Activated T-helper 1 cell treated with Interleukin-2 at 50 U/mL for 16 hours (primary cell): ENCODE measurements around the gene MRPS22.

Experiments
- DNase-seq: peaks from one replicate; pipeline ENCODE4 v3.0.0-alpha.2; 2020; ENCODE audit warnings: low read depth

Gene MRPS22

DNA sequence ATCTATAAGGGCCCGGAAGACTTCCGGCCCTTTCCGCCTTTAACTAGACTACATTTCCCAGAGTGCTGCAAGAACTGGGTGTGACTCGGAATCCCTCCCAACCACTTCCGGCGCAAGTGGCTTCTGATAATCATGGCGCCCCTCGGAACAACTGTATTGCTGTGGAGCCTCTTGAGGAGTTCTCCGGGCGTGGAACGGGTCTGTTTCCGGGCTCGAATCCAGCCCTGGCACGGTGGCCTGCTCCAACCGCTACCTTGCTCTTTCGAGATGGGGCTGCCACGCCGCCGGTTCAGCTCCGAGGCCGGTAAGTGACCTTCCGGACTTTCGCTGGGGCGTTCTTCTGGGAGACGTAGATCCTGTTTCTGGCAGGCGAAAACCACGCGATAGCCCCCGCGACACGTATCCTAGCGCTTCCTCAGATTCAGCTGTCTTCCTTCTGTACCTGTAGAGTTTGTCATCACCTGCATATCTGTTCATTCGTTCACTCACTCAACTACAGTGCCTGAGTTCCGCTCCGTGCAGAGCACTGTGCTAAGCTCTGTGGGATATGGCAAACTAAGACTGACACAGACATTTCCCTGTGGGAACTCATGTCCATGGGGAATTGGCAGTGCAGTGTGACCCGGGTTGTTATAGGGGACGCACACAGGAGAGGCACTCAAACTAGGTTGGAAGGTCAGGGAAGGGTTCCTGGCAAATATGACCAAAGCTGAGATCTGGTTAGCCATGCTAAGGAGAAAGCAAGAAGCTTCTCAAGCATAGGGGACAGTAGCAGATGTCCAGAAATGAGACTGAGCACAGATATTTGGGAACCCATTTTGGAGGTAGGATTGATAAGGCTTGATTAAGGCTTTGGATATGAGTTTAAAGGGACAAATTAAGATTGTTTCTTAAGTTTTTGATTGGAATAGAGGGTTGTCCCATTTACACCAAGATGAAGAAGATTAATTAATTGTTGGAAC, at the start of gene MRPS22:
TSS of gene MRPS22 (plus strand) at position 126 of the 962 bp plus-strand sequence. CDS start at position 133, 7 bp downstream.
- peak; percentile 63 for DNase-seq

DNA sequence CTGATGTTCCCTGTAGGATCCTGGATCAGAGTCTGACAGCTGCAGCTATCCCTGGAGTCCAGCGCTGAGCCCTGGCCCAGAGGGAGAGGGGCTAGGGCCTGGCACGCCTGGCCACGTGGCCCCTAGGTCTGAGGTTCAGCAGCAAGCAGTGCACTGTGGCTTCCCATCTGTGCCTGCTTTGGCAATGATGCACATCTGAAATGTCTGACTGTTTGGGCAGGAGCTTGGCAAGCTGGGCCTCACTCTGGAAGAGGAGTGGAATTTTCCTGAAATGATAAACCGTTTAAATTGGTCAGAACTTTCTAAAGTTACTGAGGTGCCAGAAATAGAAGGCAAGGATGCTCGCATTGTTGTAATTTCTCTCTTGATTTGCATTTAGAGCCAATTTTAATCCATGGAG, 48.8 kb upstream of the MRPS22 start:
- DNase-seq: no peak

DNA sequence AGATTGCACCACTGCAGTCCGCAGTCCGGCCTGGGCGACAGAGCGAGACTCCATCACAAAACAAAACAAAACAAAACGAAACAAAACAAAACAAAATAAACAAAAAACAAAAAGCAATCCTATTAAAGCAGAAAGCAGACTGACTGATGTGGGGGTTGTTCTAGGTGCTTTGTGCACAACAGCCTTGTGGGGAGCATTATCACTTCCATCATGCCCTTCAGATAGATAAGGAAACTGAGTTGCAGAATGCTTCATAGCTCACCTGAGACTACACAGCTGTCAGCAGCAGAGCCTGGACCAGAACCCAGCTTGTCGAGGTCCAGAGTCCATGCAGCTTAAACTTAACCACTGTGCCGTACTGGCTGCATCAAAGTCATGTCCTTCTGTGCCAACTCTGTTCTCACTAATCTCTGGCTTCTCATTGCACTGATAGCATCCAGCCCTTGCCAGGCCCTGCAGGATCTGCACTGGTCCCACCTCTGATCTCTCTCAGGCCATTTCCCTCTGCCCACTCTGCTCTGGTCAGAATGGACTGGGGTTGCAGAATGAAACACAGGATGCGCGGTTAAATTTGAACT, 47.6 kb upstream of the MRPS22 start:
- no peak for DNase-seq

DNA sequence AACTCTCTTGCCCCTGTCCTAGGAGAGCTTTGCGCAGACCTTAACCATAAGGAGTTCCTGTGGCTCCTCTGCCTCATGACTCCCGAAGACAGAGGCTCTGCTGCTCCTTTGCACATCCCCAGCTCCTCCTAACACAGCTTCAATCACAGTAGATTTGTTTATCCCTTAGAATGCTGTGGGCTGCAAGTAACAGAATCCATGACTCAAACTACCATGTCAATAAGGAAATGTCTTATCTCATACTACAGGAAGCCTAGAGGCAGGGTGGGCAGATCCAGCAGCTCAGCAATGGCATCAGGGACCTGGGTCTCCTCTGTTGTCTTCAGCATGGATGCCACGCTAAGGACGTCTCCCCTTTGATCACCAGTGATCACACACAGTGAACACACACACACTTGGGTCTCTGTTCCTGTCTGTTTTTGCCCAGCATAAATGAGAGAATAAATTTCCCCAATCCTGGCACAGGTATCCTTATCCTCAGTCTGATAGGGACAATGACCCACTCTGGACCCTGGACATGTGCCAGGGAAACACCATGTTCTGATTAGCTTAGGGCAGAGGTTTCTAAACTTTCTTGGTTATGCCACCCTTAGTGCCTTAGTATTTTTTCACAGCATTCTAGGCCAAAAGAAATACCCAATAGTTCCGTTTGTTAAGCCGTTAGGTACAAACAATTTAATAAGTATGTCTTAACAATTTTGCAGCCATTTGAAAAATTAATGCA, 46.1 kb upstream of the MRPS22 start:
- no peak for DNase-seq

DNA sequence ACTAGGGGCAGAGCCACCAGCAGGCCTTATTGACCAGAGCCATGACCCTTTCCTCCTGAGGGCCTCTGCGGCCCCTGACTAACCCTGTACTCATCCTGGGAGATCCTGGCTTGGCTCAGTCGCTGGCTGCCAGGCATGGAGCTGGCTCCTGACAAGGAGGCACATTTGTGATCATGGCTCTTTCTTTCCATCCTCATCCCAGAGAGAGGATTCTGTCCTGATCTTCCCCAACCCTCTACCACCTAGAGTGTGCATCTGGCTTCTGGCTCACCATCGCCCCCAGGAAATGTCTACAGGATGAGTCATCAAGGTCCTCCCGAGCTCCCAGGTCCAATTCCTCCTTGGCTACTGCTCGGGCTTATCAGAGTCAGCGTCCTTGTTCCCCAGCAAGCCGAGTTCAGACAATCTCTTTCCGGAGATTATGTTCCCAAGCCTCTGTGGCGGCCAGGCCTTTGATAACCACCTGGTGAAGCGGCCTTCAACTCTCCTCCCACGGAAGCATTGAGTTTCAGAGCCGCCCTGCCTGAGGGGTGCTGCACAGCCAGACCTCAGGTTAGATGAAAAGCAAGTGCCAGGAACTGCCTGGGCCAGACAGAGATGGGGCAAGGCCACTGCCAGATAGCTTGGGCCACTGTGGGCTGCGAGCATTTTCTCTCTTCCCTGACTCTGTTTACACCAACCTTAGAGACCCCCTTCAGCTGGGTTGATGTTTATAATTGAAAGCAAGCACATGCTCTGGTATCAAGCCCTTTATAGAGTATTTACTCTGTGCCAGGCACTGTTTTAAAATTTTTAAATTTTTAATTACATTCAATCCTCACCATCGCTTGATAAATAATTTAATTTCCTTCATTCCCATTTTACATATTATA, 44.3 kb upstream of the MRPS22 start:
- no peak for DNase-seq

DNA sequence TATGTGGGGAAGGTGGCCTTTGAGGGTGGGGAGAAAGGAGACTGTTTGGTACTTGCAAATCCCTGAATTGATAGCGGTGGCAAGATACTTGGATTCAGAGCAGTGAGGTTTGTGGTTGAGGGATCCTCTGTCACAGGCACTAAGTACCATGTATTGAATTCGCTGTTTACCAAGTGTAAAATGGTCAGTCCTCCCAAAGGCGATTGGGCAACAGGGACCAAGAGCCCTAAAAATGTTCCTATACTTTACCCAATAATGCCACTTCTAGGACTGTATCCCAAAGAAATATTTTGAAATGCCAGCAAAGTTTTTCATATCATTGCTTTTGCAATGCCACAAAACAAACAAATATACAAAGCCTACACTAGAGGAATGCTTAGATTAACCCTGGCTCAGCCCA, 43.4 kb upstream of the MRPS22 start:
- DNase-seq: no peak

DNA sequence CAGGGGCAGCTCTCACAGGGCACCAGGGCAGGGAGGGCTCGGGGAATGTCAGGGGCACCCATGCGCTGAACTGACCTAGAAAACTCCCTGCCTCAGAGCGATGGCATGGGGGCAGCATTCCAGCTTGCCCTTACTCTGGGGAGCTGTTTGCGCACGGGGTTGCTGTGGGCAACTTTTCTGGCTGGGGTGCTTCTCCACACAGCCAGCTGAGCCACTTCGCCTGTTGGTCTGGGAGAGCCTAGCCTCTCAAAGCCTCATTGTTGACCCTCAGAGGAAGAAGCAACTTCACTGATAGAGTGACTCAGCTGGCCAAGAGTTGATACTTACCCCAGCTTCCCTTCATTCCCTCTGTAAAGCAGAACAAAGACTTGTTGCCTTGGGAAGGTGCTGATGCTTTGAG, 42.6 kb upstream of the MRPS22 start:
- no peak for DNase-seq

DNA sequence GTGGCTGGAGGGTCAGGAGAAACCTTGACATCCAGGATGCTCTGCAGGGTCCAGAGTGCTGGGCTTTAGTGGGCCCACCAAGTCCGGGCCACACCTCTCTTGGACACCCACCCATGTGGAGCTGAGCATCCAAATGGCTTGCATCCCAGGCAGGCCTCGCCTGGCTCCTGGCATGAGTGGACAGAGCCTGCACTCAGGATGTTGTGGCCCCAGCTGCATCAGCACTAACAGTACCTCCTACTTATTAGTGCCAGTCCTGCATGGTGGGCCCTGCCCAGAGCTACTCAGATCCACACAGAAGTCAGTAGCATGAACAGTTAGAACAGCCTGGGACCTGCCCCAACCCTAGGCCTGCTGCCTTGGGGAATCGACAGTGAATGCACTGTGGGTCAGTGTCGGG, 42.2 kb upstream of the MRPS22 start:
- no peak for DNase-seq

DNA sequence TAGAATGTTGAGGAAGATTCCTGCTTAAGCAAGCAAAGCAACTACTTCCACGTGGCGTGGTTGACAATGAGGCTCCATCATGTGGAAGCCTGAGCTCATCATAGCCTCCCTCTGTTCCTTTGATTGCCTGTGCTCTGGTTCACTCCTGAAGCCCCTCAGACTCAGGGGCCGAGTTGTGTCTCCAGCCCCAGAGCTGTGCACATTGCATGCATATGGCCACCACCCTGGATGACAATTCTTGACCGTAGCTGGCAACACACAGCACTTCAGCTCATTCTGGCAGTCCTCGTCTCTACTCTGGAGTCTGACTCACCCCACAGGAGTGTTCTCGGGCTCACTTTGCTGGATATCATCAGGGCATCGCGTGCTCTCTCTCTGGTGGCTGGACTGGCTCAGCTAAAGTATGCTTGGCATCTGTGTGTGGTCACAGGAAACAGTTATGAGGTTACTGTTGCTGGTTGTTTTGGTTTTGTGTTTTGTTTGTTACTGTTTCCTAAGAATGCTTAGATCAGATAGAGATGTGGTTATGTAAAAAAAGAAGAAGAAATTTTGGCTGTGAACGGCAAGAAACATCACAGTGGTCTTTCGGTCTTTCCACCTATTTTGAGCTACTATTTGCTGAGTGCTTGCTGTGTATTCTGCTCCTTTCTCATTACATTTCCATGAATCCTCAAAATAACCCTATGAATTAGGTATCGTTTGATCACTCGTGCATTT, 41.6 kb upstream of the MRPS22 start:
- no peak for DNase-seq

DNA sequence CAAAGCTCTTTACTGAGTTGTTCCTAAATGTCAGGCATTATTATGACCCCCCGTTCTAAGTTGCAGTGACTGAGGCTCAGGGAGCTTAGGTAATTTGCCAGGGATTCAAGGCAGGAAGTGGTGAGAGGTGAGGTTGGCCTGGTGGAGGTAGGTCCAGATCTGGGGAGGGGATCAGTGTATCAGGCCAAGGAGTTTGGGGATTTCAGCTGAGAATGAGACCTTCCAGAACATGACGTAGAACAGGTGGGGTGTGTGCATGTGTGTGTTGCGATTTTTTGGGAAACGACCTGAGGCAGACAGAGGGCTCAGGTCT, 41.1 kb upstream of the MRPS22 start:
- DNase-seq: no peak

DNA sequence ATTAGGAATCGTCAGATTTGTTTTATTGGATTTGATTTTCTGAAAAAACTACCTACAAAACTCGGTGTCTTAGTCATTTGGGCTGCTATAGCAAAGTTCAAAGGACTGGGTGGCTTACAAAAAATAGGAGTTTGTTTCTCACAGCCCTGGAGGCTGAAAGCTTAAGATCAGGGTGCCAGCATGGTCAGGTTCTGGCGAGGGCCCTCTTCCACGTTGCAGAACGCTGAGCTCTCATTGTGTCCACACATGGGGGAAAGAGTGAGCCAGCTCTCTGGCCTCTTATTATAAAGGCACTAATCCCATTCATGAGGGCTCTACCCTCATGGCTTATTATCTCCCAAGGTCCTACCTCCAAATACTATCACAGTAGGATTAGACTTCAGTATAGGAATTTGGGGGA, 40.6 kb upstream of the MRPS22 start:
- DNase-seq: no peak

DNA sequence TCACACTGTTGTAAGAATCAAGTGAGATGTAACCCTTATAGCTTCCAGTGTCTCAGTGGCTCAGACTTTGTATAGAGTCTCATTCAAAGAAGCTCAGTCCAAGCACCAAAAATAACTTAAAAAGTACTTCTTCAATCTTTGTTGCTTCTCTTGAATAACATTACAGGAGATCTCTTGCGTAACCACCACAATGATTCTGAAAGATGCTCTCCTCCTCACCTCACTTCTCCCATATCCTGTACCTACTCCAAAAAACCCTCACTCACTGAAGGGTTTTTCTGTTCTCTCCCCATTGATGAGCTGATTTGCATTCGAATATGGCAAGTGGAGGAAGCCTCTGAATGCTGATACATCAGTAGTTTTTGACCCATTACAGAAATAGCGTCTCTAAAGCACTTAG, 39.4 kb upstream of the MRPS22 start:
- DNase-seq: no peak

DNA sequence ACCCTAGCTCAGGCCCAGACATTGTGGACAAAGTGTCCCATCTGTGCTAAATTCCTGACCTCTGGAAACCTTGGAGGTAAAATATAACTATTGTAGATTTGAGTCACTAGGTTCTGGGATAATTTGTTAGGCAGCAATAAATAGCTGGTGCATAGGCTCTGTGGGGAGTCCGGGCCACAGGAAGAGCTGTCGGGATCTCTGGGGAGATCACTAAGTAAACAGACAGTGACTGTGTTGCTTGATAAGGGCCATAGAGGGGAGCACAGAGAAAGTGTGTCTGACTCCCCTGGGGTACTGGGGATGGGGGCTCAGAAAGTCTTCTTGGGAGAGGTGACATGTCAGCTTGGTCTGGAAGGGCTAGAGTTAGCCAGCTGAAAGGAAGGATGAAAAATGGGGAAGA, 37.7 kb upstream of the MRPS22 start:
- DNase-seq: no peak

DNA sequence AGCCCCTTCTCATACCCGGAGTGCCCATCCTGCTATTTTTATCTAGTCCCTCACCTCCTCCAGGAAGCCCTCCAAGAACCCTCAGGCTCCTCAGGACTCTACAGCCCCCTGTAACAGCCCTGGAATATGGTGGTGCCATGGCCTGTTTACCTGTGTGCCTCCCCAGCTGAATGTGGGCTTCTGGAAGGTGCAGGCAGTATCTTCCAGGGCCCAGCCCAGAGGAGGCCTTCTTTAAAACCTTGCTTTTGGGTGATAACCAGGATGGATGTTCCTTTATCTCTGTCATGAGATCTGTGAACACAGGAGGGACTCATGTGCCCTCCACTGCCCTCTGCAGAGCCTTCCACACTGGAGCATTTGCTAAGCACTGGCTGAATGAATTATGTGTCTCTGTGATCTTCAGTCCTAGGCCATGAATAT, 36.7 kb upstream of the MRPS22 start:
- no peak for DNase-seq

DNA sequence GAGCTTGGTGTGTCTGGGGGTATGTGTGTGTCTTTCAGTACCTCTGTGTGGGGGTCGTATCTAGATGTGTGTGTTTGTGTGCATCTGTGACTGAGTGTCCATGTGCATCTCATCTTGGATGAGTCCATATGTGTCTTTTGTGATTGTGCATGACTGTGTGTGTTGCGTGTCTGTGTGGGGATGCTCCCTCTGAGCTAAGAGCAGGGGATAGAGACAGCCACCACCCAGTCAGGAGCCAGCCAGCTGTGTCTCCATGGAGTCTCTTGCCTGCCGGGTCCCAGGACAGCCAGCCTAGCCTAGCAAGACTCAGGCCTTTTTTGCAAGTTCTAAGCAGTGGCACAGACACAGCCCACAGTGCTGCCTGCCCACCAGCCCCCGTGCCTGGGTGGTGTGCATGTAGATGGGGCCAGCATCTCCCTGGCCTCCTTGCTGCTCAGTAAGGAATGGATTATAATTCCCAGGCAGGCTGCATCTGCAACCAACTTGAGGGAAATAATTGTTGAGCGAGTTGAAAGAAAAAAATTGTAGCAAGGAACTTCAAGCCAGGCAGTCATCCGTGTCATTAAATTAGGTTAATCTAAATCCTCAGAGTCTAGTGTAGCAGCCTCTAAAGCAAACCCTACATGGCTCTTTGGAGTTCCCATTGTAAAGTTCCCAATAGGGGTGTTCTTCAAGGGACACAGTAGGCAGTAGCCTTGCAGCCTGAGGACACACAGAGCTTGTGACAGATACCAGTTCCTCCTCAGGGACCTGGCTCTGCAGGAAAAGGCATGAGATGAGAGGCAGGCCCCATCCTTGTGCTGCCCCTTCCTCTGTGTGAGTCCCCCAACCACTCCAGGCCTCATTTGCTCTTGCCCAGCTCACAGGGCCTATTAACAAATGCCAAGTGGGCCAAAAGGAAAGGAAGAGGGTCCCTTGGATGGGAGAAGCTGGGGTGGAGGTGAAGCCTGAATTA, 35.9 kb upstream of the MRPS22 start:
- no peak for DNase-seq

DNA sequence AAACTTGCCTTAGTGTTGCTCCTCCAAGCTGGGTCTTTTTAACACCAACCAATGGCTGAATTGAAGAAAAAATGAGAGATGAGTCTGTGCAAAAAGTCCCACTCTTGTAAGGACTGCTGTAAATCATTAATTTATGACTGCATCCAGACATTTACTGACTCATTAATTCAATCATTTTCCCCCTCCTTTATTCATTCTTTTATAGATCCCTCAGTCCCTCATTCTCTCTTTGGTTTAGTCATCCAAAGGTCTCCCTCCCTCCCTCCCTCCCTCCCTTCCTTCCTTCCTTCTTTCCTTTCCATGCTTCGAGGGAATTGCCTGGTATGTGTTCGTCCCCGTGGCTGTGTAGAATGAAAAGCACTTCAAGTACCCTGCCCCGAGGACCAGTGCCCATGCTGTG, 35.3 kb upstream of the MRPS22 start:
- no peak for DNase-seq

DNA sequence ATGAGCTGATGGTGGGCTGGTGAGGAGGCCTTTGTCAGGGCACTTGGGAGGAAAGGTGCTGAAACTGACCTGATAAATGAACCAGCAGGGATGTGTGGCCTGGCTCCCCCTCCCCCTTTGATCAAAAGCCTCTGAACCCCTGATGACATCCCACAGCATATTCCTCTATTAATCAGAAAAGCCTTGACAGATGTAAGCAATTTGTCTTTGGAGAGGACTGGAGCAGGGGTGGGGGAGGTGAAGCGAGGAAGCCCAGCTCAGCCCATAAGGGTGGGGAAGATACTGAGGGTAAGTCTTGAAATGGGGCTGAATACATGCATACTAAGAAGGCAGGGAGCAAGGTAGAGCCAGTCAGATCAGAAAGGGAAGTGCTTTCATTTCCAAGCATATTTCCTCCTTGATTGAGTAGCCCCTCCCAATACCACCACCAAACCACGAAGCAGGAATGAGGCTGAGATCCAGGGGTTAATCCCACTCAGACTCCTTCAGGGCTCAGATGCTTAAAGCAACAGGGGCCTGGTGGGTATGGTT, 34.7 kb upstream of the MRPS22 start:
- DNase-seq: no peak

DNA sequence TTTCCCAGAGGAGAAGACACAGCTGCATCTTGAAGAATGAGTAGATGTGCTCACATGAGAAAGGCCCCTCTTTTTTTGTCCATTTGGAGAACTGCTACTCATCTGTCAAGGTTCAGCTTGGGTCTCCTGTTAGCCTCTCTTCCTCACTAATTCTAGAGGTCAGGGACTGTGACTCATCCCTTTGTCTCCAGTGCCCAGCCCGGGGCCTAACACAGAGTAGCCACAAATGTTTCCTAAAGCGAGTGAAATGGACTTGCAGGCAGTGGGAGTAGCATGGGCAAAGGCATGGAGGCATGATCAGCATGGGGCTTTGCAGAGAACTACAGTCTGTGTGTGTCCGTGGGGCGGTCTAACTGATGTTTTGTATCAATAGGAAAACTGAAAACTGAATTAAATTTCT, 33.9 kb upstream of the MRPS22 start:
- DNase-seq: no peak

DNA sequence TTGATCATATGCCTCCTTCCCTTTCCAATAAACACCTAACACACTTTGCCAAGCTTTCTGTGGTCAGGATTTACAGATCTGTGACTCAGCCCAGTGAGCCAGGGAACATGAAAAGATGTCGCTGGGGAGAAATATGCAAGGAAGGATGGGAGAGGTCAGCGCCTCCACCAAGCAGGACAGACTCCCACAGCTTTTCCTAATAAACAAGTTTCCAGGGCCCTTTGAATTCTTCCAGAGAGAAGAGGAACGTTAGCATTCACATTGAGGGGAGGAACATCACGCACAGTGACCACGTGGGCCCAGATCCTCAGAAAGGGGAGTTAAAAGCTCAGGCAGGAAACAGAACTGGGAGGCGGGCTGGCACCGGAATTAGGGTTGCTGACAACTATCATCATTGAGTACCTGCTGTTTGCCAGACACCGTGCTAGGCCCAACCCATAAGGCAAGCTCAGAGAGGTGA, 33.3 kb upstream of the MRPS22 start:
- no peak for DNase-seq

DNA sequence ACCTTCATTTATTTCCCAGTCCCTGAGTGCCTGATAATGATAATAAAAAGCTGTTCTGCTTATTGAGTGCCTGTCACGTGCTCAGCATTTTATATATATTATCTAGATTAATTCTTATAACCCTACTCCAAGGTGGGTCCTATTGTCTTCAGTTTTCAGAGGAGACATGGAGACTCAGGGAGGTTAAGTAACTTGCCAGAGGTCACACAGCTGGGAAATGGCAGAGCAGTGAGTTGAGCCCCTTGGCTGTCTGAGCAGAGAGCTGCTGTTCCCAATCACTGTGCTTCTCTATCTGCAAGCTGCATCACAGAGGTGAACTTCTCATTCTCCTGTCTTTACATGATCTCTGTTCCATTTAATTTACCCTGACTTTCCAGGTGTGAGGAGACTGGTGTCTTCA, 32.3 kb upstream of the MRPS22 start:
- DNase-seq: no peak
